Spleen (tissue), 7 donors: ENCODE measurements around the gene KRTAP10-3.

Source experiments
- POLR2A ChIP-seq, 3 donors: fragments of 450-650 bp; IDR thresholded peaks; one replicate each; pipeline ENCODE4 v1.5.1; 2017; ENCODE audit warnings: antibody characterized with exemption in 3 of 3, mild to moderate bottlenecking in 1 of 3
- TF ChIP-seq, protein P1 (sequence below), 11 experiments: fragments of 200-600 bp in 7 of 11; fragments of 450-650 bp in 4 of 11; sonication (generic) in 4 of 11; IDR thresholded peaks in 8 of 11; conservative IDR thresholded peaks in 3 of 11; 1 replicate in 7 of 11; 2 replicates in 4 of 11; pipeline versions ENCODE4 v1.4.0 to v1.8.0; 2016 to 2021; ENCODE audit warnings: antibody characterized with exemption in 11 of 11, inconsistent platforms in 4 of 11, mild to moderate bottlenecking in 1 of 11
- donor health status: DM: no; HTN: no; CAD: no; lungs with moderate emphysema.
- donor health status: DM: no; HTN: no; CAD: no.
- donor health status: DM: no; HTN: no; CAD: no.

DNA sequence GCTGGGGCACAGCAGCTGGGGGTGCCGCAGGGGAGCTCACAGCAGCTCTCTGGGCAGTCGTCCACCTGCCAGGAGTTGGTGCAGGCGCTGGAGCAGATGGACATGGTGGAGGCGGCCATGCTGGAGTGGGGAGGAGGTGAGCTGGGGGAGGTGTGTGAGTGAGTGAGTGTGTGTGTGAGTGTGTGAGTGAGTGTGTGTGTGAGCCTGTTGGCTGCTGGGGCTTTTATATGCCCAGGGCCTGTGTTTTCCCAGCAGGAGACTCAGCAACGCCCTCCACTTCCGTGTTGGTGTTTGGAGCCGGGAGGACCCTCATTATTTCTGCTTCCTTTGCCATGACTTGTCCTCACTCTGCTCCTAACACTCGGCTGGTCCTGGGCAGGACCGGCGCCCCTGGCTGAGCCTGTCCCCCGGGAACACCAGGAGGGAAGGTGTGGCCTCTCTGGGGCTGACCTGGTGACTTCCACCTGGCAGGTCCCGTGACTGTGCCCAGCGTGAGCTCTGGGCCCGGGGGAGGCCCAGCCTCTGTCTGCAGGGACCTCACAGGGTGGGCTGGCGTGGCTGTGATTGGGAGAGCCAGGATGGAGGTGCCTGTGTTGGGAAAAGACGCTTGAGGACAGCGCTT, 7.1 kb downstream of the KRTAP10-3 start, which contains the start of gene KRTAP10-2:
- TF ChIP-seq, protein P1, sequence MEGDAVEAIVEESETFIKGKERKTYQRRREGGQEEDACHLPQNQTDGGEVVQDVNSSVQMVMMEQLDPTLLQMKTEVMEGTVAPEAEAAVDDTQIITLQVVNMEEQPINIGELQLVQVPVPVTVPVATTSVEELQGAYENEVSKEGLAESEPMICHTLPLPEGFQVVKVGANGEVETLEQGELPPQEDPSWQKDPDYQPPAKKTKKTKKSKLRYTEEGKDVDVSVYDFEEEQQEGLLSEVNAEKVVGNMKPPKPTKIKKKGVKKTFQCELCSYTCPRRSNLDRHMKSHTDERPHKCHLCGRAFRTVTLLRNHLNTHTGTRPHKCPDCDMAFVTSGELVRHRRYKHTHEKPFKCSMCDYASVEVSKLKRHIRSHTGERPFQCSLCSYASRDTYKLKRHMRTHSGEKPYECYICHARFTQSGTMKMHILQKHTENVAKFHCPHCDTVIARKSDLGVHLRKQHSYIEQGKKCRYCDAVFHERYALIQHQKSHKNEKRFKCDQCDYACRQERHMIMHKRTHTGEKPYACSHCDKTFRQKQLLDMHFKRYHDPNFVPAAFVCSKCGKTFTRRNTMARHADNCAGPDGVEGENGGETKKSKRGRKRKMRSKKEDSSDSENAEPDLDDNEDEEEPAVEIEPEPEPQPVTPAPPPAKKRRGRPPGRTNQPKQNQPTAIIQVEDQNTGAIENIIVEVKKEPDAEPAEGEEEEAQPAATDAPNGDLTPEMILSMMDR (IDR thresholded peaks at IDR 0.05 in 8 of 11, conservative IDR thresholded peaks at IDR 0.05 in 3 of 11), result no peak
- TF ChIP-seq POLR2A (IDR thresholded peaks at IDR 0.05), result no peak
